CD4-positive, alpha-beta T cell treated with Interleukin-2 at 100 ng/mL for 4 hours (primary cell): ENCODE results near the gene PRRC2A.
"Not testable (repeated sequence)": the region's sequence is repeated elsewhere in the genome, so short reads cannot be mapped to it uniquely, and the experiment has no call there.

ENCODE experiments used
- DNase-seq: peaks from one replicate; pipeline ENCODE4 v3.0.0-alpha.2; 2020; ENCODE audit warnings: low spot score

PRRC2A gene

DNA sequence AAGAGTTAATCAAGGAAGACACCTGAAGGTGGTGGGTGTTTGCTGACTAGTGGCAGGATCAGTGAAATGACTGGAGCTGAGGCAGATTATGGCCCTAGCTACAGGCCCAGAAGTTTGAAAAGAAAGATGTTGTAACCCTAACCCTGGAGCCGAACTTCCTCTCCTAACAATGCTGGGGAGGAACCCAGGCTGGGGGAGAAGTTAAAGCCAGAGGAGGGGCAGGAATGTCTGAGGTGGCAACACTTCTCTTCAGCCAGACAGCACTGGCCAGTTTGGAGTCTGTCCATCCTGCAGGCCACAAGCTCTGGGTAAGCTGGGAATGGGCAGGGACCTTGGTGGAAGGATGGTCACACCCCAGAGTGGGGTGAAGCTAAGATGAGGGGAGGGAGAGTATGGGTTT lies 34.5 kb upstream of the PRRC2A start, which contains the start of gene LST1:
TSS of gene LST1 (plus strand) at position 270 of the 400 bp plus-strand sequence. CDS start 1,023 bp downstream, outside the sequence.
- no peak for DNase-seq

- DNase-seq = no peak
Observed at GRCh38 chr6:31586599-31587281, 33.8 kb upstream of the PRRC2A start.

DNA sequence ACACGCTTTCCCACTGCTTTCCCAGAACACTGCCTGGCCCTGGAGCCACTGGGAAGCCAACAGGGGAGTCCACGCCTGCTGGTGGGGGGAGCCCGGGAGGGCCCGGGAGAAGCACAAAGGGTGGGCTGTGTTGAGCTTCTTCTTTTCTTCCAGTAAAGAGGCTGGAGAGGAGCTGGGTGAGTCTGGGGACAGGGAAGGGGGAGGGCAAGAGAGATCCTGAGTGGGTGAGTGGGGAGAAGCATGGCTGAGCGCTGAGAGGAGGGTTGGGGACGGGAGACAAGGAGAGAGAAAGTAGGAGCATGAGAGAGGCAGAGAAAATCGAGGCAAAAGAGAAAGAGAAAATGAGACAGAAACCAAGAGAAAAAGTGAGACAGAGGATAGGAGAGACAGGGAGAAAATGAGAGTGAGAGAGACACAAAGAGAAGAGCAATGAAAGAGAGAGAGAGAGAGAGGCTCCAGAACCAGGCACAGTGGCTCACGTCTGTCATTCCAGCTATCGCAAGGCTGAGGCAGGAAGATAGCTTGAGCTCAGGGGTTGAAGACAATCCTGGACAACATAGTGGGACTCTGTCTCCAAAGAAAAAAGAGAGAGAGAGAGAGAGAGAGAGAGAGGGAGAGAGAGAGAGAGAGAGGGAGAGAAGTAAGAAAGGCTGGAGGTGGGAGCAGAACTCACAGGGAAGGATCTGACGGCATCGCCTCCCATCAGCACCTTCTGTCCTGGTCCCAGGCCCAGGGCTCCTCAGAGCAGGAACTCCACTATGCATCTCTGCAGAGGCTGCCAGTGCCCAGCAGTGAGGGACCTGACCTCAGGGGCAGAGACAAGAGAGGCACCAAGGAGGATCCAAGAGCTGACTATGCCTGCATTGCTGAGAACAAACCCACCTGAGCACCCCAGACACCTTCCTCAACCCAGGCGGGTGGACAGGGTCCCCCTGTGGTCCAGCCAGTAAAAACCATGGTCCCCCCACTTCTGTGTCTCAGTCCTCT lies 32.4 kb upstream of the PRRC2A start:
- DNase-seq = no peak

DNA sequence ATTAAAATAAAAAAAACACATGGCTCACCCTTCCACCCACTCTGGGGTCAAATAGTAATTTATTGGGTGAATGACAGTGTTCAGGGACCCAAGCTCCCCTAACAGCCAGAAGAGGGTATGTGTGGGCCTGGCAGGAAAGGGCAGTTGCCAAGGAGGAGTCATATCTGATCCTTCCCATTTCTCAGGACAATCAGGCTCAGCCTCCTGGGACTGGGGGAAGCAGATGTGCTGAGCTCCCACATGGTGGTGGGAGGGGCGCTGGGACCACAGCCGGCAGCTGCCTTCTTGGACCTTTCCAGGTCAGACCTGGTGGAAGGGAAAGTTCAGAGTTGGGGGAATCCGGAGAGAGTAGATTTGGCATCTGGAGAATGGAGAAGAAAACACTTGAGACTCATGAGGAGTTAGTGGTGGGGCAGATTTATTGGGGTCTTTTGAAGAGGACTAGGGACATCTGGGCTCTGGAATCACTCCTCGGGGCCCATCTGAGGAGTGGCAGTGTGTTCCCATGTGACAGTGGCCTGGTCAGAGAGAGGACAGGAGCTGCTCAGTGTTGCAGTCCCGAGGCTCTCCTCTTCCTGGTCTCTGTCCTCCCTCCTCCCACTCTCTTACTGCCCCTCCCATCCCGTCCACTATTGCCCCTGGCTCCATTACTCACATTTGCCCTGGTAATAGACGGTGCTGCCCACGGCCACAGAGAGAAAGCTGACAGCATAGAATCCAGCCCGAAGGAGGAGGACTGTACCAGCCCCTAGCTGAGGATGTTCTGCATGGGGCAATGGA lies 31.5 kb upstream of the PRRC2A start:
- no peak for DNase-seq

DNA sequence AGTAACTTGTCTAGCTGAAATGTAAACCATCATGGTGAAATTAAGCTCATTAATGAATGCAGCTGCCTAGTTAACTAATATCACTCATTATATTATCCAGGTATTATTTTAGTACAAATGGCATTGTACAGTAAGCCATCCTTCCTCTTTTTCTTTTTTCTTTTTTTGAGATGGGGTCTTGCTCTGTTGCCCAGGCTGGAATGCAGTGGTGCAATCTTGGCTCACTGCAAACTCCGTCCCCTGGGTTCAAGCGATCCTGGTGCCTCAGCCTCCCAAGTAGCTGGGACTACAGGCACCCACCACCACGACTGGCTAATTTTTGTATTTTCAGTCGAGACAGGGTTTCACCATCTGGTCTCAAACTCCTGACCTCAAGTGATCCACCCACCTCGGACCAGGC lies 29.8 kb upstream of the PRRC2A start:
- DNase-seq = not testable (repeated sequence)

GRCh38 chr6:31592396-31592771 lies 28.1 kb upstream of the PRRC2A start:
- no peak for DNase-seq

GRCh38 chr6:31597006-31597405 lies 23.5 kb upstream of the PRRC2A start:
- peak; percentile 86 for DNase-seq

DNA sequence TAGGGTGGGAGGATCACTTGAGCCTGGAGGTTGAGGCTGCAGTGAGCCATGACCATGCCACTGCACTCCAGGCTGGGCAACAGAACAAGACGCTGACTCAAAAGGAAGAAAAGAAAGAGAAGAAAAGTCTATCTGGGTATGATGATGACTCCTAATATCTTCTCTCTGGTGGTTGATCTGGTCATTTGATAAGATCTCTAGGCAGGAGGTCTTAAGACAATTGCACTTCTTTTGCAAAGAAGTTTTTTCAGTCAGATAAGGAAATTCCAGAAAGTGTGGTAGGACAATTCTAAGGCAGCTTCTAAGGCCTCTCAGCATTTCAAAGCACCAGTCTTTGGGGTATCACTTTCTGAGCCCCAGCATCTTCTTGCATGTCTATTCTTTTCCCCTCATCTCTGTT lies 13.2 kb upstream of the PRRC2A start:
- DNase-seq = no peak

DNA sequence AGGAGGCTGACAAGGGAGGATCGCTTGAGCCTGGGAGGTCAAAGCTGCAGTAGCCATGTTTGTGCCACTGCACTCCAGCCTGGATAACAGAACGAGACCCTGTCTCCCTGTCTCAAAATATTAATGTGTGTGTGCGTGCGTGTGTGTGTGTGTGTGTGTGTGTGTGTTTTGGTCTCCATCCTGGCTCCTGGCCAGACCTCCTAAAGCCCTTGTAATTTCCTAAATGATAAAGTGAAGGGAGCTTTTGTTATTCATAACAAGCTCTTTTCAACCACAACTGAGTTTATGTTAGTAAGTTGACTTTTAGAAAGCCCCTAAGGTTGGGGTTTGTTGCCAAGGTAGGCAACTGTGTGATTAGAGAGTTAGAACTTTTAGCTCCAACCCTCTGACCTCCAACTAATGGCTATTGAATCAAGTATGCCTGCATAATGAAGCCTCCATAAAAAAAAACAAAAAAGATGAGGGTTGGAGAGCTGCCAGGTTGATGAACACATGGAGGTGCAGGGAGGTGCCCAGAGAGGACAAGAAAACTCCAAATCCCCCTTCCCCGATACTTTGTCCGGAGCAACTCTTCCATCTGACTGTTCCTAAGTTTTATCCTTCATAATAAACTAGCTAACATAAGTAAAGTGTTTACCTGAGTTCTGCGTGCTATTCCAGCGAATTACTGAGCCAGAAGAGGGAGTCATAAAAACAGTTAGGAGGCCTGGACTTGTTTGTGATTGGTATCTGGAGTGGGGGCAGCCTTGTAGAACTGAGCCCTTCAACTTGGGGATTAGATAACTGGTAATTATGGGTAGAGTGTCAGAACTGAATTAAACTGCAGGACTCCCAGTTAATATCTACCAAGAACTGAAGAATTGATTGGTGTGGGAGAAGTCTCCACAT lies 10.8 kb upstream of the PRRC2A start:
- DNase-seq = no peak

- no peak for DNase-seq
Observed at GRCh38 chr6:31610968-31611367, 9.5 kb upstream of the PRRC2A start.

- no peak for DNase-seq
Observed at GRCh38 chr6:31614075-31614619, 6.4 kb upstream of the PRRC2A start.

DNA sequence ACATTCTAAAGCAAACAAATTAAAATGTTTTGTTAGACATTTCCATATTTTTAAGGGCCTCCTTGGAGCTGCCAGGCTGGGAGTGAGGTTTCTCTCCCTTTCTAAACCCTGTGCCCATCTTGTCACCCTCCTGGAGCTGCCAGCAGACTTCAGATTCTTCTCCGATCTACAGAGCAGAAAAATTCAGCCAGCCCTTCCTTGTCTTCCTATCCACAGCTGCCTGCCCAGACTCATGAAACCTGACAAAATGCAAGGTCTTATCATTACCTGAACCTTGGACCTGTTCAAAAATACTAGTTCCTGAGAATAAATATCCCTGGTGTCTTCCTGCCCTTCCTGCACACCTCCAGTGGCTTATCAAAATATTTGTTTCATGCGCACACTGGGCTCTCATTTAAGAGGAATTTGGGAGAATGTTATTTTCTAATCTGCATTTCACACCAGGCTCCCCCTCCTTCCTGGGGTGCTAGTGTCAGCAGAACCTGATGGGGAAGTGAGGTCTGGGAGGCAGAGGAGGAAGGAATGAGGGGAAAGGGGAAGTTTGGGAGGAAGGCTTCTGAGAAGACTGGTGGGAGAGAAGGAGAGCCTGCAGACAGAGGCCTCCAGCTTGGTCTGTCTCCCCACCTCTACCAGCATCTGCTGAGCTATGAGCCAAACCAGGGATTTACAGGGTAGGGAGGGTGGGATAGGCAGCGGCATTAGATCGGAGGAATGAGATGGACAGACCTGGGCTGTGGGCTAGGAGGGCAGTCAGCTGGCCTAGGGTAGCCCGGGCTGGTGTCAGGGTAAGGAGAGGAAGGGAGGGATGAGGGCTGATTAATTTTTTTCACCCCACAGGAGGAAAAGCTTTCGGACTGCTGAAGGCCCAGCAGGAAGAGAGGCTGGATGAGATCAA lies 5.6 kb upstream of the PRRC2A start, which contains the start of gene AIF1:
TSS of gene AIF1 (plus strand) at position 551 of the 895 bp plus-strand sequence. CDS start at position 647, 96 bp downstream.
- DNase-seq = no peak

DNA sequence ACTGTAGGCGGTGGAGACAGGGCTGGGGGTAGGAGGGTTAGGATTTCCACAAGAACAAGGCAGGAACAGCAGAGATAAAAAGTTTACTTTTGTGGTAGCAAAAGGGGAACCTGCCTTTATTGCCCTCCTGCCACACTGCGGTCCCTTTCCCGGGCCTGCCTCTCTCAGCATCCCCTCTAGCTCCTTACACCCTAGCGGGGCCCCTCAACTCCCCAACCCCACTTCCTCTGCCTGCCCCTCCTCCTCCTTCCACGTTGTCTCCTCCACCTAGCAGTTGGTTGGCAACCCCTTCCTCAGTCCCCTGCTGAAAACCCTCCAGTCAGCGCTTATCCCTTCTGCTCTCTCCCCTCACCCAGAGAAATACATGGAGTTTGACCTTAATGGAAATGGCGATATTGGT lies 4.8 kb upstream of the PRRC2A start:
- DNase-seq = no peak

- DNase-seq = no peak
Observed at GRCh38 chr6:31617010-31617409, 3.5 kb upstream of the PRRC2A start.

DNA sequence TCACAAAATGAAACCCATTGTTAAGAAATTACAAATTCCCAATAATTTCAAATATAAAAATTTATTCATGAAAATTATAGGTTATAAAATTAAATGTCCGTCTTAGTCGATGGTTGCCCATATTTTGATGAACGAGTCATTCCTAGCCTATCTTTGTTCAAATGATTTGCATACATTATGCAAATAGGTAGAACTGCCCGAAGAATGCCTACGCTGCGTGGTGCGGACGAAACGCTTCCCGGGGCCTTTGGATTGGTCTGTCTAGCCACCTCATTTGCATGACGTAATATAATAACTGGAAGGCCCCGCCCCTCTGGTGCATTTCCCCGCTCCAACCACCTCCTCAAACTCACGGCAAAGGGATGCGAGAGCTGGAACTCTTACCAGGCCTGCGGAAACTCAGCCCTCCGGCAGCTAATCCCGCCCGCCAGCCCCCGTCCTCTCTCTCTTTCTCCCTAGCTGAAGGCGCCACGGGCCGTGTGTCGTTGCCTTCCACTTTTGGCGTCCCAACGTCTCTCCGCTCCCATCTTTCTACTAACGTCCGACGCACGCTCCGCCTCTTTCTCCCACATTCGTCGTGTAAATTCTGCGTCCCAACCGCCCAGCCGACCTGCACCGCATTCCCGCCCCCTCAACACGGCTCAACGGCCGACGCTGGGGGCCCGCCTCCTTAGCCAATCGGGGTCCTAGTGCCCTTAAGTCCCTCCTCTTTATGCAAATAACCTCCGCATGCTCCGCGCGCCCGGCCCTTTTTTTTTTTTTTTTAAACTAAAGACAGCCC lies 520 bp upstream of the PRRC2A start:
- DNase-seq = peak; percentile 98

GRCh38 chr6:31621320-31621939 lies 915 bp downstream of the PRRC2A start:
- DNase-seq = no peak

DNA sequence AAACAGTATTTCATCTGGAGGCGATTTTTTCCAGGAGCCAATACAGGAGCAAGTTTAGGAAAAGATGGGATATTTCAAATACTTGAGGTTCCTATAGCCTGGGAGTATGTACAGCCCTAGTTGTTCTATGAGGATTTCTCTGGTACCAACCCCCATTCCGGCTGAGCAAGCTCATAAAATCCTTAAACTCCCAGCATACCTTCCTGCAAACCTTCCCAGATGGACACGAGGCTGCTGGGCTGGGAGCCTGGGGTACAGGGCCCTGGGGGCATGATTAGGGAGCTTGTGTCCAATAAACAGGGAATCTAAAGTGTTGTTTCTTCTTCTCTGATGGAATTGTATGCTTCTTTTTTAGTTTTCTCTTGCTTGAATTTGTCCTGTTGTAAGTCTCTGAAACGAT lies 1.5 kb downstream of the PRRC2A start:
- no peak for DNase-seq

- DNase-seq = no peak
Observed at GRCh38 chr6:31622684-31623091, 2.2 kb downstream of the PRRC2A start.

GRCh38 chr6:31624070-31624469 lies 3.6 kb downstream of the PRRC2A start:
- no peak for DNase-seq
